HEK293T (cell line): ENCODE results near the gene PIN1.

Experiments used
- CTCF ChIA-PET: fragments of 350-600 bp; formaldehyde crosslinking; extraction: SDS; loops from one replicate; lab custom pipeline; 2021; ENCODE audit warnings: antibody characterized with exemption, inconsistent platforms; lab: Yijun Ruan, JAX
- POLR2A ChIA-PET: fragments of 350-600 bp; formaldehyde crosslinking; extraction: SDS; loops from one replicate; lab custom pipeline; 2020; ENCODE audit warnings: antibody characterized with exemption, inconsistent platforms; lab: Yijun Ruan, JAX
- DNase-seq: peaks from one replicate; pipeline ENCODE4 v3.0.0; 2012; ENCODE audit warnings: mixed read lengths; ENCODE audit errors: extremely low spot score
- ARNT ChIP-seq: fragments of 450-650 bp; IDR thresholded peaks from 2 replicates; pipeline ENCODE4 v1.6.1; 2017; ENCODE audit warnings: mild to moderate bottlenecking
- BHLHE40 ChIP-seq: fragments of 450-650 bp; IDR thresholded peaks from 2 replicates; pipeline ENCODE4 v1.6.1; 2016; ENCODE audit warnings: mild to moderate bottlenecking, moderate library complexity, borderline replicate concordance
- CTBP1 ChIP-seq: fragments of 450-650 bp; IDR thresholded peaks from 2 replicates; pipeline ENCODE4 v1.6.1; 2016; ENCODE audit warnings: borderline replicate concordance
- ELF4 ChIP-seq: fragments of 450-650 bp; IDR thresholded peaks from 2 replicates; pipeline ENCODE4 v1.6.1; 2017; ENCODE audit warnings: antibody characterized with exemption
- FOXA1 ChIP-seq: fragments of 450-650 bp; IDR thresholded peaks from 2 replicates; pipeline ENCODE4 v1.6.1; 2016; ENCODE audit warnings: mild to moderate bottlenecking
- FOXK2 ChIP-seq: fragments of 450-650 bp; IDR thresholded peaks from 2 replicates; pipeline ENCODE4 v1.6.1; 2016; ENCODE audit warnings: mild to moderate bottlenecking
- FOXM1 ChIP-seq: fragments of 450-650 bp; IDR thresholded peaks from 2 replicates; pipeline ENCODE4 v1.6.1; 2017; ENCODE audit warnings: mild to moderate bottlenecking, borderline replicate concordance
- HDGF ChIP-seq: fragments of 450-650 bp; IDR thresholded peaks from 2 replicates; pipeline ENCODE4 v1.6.1; 2017; ENCODE audit warnings: antibody characterized with exemption, borderline replicate concordance
- L3MBTL2 ChIP-seq: fragments of 450-650 bp; conservative IDR thresholded peaks from 2 replicates; pipeline ENCODE4 v1.6.1; 2016; ENCODE audit warnings: mild to moderate bottlenecking
- LEF1 ChIP-seq: fragments of 450-650 bp; IDR thresholded peaks from 2 replicates; pipeline ENCODE4 v1.6.1; 2017; ENCODE audit warnings: mild to moderate bottlenecking, borderline replicate concordance
- NFRKB ChIP-seq: fragments of 450-650 bp; IDR thresholded peaks from 2 replicates; pipeline ENCODE4 v1.6.1; 2016; ENCODE audit warnings: mild to moderate bottlenecking, moderate library complexity
- SP1 ChIP-seq: fragments of 450-650 bp; IDR thresholded peaks from 2 replicates; pipeline ENCODE4 v1.6.1; 2017
- SUZ12 ChIP-seq: fragments of 450-650 bp; IDR thresholded peaks from 2 replicates; pipeline ENCODE4 v1.6.1; 2016; ENCODE audit warnings: mild to moderate bottlenecking
- TARDBP ChIP-seq: fragments of 450-650 bp; IDR thresholded peaks from 2 replicates; pipeline ENCODE4 v1.6.1; 2016
- ZNF384 ChIP-seq: fragments of 450-650 bp; IDR thresholded peaks from 2 replicates; pipeline ENCODE4 v1.6.1; 2016
- TF ChIP-seq, protein P1 (sequence below): fragments of 450-650 bp; IDR thresholded peaks from 2 replicates; pipeline ENCODE4 v1.6.1; 2016

Gene PIN1

DNA sequence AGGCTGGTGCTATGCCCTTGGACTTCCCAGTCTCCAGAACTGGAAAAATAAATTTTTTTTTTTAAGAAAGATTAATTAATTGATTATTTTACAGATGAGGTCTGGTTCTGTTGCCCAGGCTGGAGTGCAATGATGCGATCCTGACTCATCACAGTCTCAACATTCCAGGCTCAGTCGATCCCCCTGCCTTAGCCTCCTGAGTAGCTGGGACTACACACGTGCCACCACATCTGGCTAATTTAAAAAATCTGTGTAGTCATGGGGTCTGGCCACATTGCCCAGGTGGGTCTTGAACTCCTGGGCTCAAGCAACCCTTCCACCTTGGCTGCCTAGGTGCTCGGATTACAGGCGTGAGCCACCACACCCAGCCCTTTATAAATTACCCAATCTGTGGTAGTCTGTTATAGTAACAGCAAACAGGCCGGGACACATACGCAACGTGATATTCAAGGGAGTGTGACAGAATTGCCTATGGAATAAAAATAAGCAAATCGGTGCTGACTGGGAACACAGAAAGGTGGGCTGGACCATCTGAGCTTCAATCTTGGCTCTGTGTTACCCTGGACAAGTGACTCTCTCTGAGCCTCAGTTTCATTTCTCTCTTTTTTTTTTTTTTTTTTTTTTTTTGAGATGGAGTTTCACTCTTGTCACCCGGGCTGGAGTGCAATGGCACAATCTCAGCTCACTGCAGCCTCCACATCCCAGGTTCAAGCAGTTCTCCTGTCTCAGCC, 42.8 kb downstream of the PIN1 start:
- no peak for TF ChIP-seq HDGF
- TF ChIP-seq BHLHE40 = no peak
- TF ChIP-seq ZNF384 = no peak
- TF ChIP-seq, protein P1, sequence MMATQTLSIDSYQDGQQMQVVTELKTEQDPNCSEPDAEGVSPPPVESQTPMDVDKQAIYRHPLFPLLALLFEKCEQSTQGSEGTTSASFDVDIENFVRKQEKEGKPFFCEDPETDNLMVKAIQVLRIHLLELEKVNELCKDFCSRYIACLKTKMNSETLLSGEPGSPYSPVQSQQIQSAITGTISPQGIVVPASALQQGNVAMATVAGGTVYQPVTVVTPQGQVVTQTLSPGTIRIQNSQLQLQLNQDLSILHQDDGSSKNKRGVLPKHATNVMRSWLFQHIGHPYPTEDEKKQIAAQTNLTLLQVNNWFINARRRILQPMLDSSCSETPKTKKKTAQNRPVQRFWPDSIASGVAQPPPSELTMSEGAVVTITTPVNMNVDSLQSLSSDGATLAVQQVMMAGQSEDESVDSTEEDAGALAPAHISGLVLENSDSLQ = no peak
- TF ChIP-seq LEF1 = no peak
- no peak for TF ChIP-seq FOXM1
- no peak for TF ChIP-seq ARNT
- no peak for TF ChIP-seq SP1
- no peak for TF ChIP-seq TARDBP
- no peak for TF ChIP-seq FOXA1
- no peak for TF ChIP-seq L3MBTL2
- no peak for TF ChIP-seq ELF4
- TF ChIP-seq FOXK2 = no peak
- no peak for TF ChIP-seq NFRKB
- TF ChIP-seq CTBP1 = no peak
- no peak for TF ChIP-seq SUZ12

DNA sequence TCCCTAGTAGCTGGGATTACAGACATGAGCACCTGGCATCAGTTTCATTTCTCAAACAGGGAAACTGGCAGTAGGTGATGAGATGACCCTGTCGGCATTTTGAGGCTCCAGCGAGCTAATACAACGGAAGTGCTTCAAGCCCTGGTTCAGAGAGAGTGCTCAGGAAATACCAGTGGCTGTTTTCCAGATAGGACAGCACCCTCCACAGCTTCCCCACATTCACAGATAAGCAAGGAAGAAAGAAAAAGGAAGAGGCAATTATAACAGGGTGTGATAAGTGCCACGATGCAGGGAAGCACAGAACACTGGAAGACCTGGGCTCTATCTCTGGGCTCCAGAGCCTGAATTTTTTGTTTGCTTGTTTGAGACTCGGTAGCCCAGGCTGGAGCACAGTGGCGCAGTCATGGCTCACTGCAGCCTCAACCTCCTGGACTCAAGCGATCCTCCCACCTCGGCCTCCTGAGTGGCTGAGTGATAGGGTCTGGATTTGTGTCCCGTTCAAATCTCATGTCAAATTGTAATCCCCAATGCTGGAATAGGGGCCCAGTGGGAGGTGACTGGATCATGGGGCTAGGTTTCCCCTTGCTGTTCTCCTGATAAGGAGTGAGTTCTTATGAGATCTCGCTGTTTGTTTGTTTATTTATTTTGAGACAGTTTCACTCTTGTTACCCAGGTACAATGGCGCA, 43.5 kb downstream of the PIN1 start:
- DNase-seq = no peak
- ChIA-PET CTCF (interaction anchor here (0.6 kb wide), 1 partner anchor 105 kb away, joined by 3 read pairs; no protein-coding TSS in a partner anchor), POLR2A (no interaction called here)
- TF ChIP-seq ELF4 = no peak
- TF ChIP-seq SP1 = no peak
- no peak for TF ChIP-seq FOXM1
- TF ChIP-seq FOXA1 = no peak
- TF ChIP-seq, protein P1 = no peak

More for the DNA sequence above, 42.8 kb downstream of the PIN1 start:
- ChIA-PET POLR2A (no interaction called here), CTCF (interaction anchor here (0.6 kb wide), 1 partner anchor 105 kb away, joined by 3 read pairs; no protein-coding TSS in a partner anchor)
- DNase-seq = no peak

DNA sequence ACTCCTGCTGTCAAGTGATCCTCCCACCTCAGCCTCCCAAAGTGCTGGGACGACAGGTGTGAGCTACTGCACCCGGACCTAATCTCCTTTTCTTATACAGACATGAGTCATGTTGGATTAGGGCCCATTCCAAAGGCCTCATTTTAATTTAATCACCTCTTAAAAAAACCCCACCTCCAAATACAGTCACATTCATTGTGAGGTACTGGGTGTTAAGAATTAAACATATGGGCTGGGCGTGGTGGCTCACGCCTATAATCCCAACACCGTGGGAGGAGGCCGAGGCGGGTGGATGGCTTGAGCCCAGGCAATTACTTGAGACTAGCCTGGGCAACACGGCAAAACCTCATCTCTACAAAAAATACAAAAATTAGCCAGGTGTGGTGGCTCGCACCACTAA, 46.6 kb downstream of the PIN1 start:
- no peak for DNase-seq
- TF ChIP-seq FOXM1 (no peak), SP1 (no peak), BHLHE40 (no peak), FOXA1 (no peak), SUZ12 (no peak), ARNT (no peak), FOXK2 (no peak), LEF1 (no peak), ZNF384 (no peak), HDGF (no peak), ELF4 (no peak), L3MBTL2 (no peak), NFRKB (no peak), TARDBP (no peak), CTBP1 (no peak)
- TF ChIP-seq, protein P1 = no peak
- ChIA-PET CTCF (no interaction called here), POLR2A (no interaction called here)

DNA sequence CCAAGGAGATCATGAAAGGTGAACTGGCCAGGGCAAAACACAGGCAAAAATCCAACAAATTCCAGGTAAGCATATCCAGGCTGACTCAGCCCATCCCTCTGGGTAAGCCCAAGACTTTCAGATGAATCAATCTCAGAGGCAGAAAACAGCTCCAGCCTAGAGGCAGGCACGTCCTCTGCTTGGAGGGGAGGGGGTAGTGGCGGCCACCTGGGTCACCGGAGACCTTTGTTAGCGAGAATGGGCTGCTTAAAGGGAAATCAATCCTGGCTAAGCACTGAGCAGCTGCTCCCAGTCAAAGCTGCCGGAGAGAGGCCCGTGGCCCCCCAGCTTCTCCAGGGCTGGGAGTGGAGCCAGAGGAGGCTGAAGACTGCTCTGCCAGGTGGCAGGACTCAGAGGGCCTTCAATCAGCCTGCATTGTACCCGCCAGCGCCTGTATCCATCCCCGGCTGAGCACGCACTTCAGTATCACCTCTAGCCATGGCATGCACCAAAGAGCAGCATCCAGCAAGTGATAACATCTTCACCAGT, 48.2 kb downstream of the PIN1 start:
- TF ChIP-seq SUZ12 (no peak), LEF1 (no peak), ZNF384 (no peak), FOXM1 (no peak), FOXA1 (no peak), SP1 (no peak), CTBP1 (no peak), ELF4 (no peak)
- TF ChIP-seq, protein P1 = no peak
- POLR2A ChIA-PET = no interaction called here
- DNase-seq = no peak
- CTCF ChIA-PET = no interaction called here

DNA sequence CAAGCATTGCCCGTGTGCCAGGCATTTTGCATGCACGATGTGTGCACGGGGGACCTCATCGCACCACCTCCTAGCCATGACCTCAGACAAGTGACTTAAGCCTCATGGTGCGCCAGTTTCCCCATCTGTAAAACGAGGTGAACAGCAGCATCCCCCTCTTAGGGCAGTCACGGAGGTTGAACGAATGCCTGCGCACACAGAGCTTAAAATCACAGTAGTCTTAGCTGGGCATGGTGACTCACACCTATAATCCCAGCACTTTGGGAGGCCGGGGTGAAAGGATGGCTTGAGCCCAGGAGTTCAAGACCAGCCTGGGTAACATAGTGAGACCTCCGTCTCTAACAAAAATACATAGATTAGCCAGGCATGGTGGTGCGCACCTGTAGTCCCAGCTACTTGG, 48.6 kb downstream of the PIN1 start:
- POLR2A ChIA-PET = no interaction called here
- TF ChIP-seq FOXA1 = no peak
- TF ChIP-seq CTBP1 = no peak
- TF ChIP-seq ELF4 = no peak
- no peak for TF ChIP-seq FOXK2
- no peak for DNase-seq
- CTCF ChIA-PET = interaction anchor here (0.6 kb wide), 1 partner anchor 530 kb away, joined by 4 read pairs; no protein-coding TSS in a partner anchor

DNA sequence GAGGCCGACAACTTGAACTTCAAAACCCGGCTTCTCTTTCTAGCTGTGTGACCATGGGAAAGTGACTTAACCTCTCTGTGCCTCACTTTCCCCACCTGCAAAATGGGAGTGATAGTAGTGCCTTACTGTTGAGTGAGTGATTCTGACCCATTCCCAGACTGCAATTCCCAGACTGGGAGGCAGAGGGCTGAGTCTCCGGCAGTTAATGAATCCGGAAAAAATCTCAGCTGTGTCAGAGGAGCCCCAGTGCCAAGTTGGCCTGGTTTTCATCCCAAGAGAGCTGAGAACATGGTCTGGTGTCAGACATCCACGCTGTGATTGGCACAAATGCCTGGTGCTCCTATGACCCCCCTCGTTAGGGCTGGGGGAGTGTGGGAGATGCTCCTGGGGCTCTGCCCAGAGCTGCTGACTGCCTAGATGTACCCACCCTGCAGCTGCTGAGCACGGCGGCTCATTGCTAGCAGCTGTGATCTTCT, 50.0 kb downstream of the PIN1 start:
- peak; percentile 45 for DNase-seq
- CTCF ChIA-PET = interaction anchor here (0.6 to 0.8 kb wide), 2 partner anchors 9 to 17 kb away, joined by 3 read pairs; no protein-coding TSS in a partner anchor

More for the DNA sequence above, 50.0 kb downstream of the PIN1 start:
- TF ChIP-seq ELF4 (no peak), ZNF384 (no peak), SUZ12 (no peak), FOXA1 (no peak)
- POLR2A ChIA-PET = no interaction called here
